HCT116 (cell line): Measurements from ENCODE around the gene HMCN2. TPM values are rescaled to one million over a fixed set of nuclear protein-coding genes. Genes with fewer than 3 reads are reported as not detected.

Experiments used
- ATAC-seq: fragments of 200-7000 bp; cut with Tn5 transposase; 2 replicates; pipeline ENCODE4 v1.9.1; 2020; ENCODE audit warnings: mild to moderate bottlenecking, moderate library complexity
- BruUV-seq: library from RNA; stranded (reverse); fragments of 400-500 nt; replicated peaks from 2 replicates; lab custom pipeline; 2021; lab: Mats Ljungman, UMichigan
- CTCF ChIA-PET: fragments of 300-600 bp; sonication (Branson Sonifier 250); formaldehyde crosslinking; loops from one replicate; lab custom pipeline; 2021; ENCODE audit warnings: antibody characterized with exemption; lab: Charles Lee
- POLR2A ChIA-PET: fragments of 300-600, 350-600 bp; sonication (Branson Sonifier 250); formaldehyde crosslinking; loops from one replicate; lab custom pipeline; 2021; ENCODE audit warnings: antibody characterized with exemption; lab: Charles Lee
- RAD21 ChIA-PET, 2 experiments: fragments of 300-600 bp; sonication (Branson Sonifier 250); formaldehyde crosslinking; loops; one replicate each; lab custom pipeline; 2023; ENCODE audit warnings: low total read pairs in 2 of 2; ENCODE audit not compliant: uncharacterized antibody in 2 of 2, unreplicated experiment in 2 of 2, low non-redundant PET in 1 of 2; lab: Charles Lee
- DNase-seq: peaks from one replicate; pipeline ENCODE4 v3.0.0-alpha.2; 2010; ENCODE audit warnings: low read depth, low spot score
- H2AFZ ChIP-seq: fragments of 200-600 bp; shearing (Covaris generic), sonication (generic); 2 replicates; pipeline ENCODE4 v1.6.1; 2017; ENCODE audit warnings: low read depth, mixed run types, mixed read lengths, antibody characterized with exemption, low read length; ENCODE audit not compliant: poor library complexity, severe bottlenecking
- H3K27ac ChIP-seq: 2 replicates; pipeline ENCODE4 v1.5.1; 2012; ENCODE audit warnings: low read depth, low read length
- H3K27me3 ChIP-seq: fragments of 200-600 bp; sonication (generic); 2 replicates; pipeline ENCODE4 v1.6.1; 2016; ENCODE audit warnings: mixed run types, low read length, mixed read lengths; ENCODE audit not compliant: insufficient read depth
- H3K36me3 ChIP-seq, 2 experiments: fragments of 200-500 bp in 1 of 2; fragments of 200-600 bp in 1 of 2; sonication (Bioruptor generic) in 1 of 2; sonication (generic) in 1 of 2; 2 replicates each; pipeline versions ENCODE4 v1.5.1 to v1.6.1; 2014 to 2016; ENCODE audit warnings: low read length in 2 of 2, inconsistent platforms in 1 of 2, mixed read lengths in 1 of 2, mixed run types in 1 of 2; ENCODE audit not compliant: insufficient read depth in 2 of 2, control insufficient read depth in 1 of 2
- H3K4me1 ChIP-seq, 2 experiments: fragments of 200-600 bp in 1 of 2; sonication (generic) in 1 of 2; 2 replicates each; pipeline versions ENCODE4 v1.5.1 to v1.6.1; 2012 to 2017; ENCODE audit warnings: low read length in 2 of 2, inconsistent platforms in 1 of 2, mild to moderate bottlenecking in 1 of 2, mixed read lengths in 1 of 2, mixed run types in 1 of 2, moderate library complexity in 1 of 2; ENCODE audit not compliant: insufficient read depth in 2 of 2, control insufficient read depth in 1 of 2
- H3K4me2 ChIP-seq: fragments of 200-600 bp; sonication (generic); 2 replicates; pipeline ENCODE4 v1.6.1; 2017; ENCODE audit warnings: mixed run types, low read length, mixed read lengths
- H3K4me3 ChIP-seq, 2 experiments: fragments of 200-600 bp in 1 of 2; sonication (generic) in 1 of 2; replicated peaks in 1 of 2; 2 replicates each; pipeline ENCODE4 v1.5.1; 2011 to 2016; ENCODE audit warnings: low read length in 2 of 2, control low read depth in 1 of 2, low read depth in 1 of 2, mild to moderate bottlenecking in 1 of 2, mixed read lengths in 1 of 2, mixed run types in 1 of 2
- H3K79me2 ChIP-seq: fragments of 200-600 bp; sonication (generic); 2 replicates; pipeline ENCODE4 v1.6.1; 2017; ENCODE audit warnings: mild to moderate bottlenecking, mixed run types, low read length, moderate library complexity, mixed read lengths; ENCODE audit not compliant: insufficient read depth
- H3K9ac ChIP-seq: fragments of 200-600 bp; sonication (generic); 2 replicates; pipeline ENCODE4 v1.6.1; 2016; ENCODE audit warnings: low read length, mixed read lengths
- H3K9me2 ChIP-seq: fragments of 200-600 bp; sonication (generic), shearing (Covaris generic); 2 replicates; pipeline ENCODE4 v1.6.1; 2017; ENCODE audit warnings: mixed run types, mild to moderate bottlenecking, moderate library complexity; ENCODE audit not compliant: insufficient read depth
- H3K9me3 ChIP-seq, 2 experiments: fragments of 200-500 bp in 1 of 2; fragments of 200-600 bp in 1 of 2; sonication (Bioruptor generic) in 1 of 2; sonication (generic) in 1 of 2; 2 replicates each; pipeline ENCODE4 v1.6.1; 2014 to 2017; ENCODE audit warnings: low read length in 2 of 2, mixed read lengths in 2 of 2, inconsistent platforms in 1 of 2, low read depth in 1 of 2, mild to moderate bottlenecking in 1 of 2, mixed run types in 1 of 2, moderate library complexity in 1 of 2; ENCODE audit not compliant: control insufficient read depth in 1 of 2, insufficient read depth in 1 of 2
- H4K20me1 ChIP-seq: fragments of 200-600 bp; sonication (generic), shearing (Covaris generic); 2 replicates; pipeline ENCODE4 v1.6.1; 2017; ENCODE audit warnings: mixed run types, mild to moderate bottlenecking, moderate library complexity; ENCODE audit not compliant: insufficient read depth
- CBX3 ChIP-seq: IDR thresholded peaks from 2 replicates; pipeline ENCODE4 v1.6.1; 2012; ENCODE audit warnings: low read depth
- CEBPB ChIP-seq: IDR thresholded peaks from 2 replicates; pipeline ENCODE4 v1.6.1; 2012; ENCODE audit warnings: low read depth
- CTCF ChIP-seq, 3 experiments: fragments of 200-600 bp in 1 of 3; sonication (generic) in 1 of 3; IDR thresholded peaks in 2 of 3; conservative IDR thresholded peaks in 1 of 3; 2 replicates each; pipeline ENCODE4 v1.5.1; 2012 to 2017; ENCODE audit warnings: low read depth in 2 of 3, low read length in 2 of 3, antibody characterized with exemption in 1 of 3, borderline replicate concordance in 1 of 3, control low read depth in 1 of 3, mild to moderate bottlenecking in 1 of 3, mixed read lengths in 1 of 3, mixed run types in 1 of 3, moderate library complexity in 1 of 3; ENCODE audit not compliant: insufficient read depth in 1 of 3
- EGR1 ChIP-seq: IDR thresholded peaks from 2 replicates; pipeline ENCODE4 v1.6.1; 2012; ENCODE audit warnings: low read depth
- JUND ChIP-seq: IDR thresholded peaks from 2 replicates; pipeline ENCODE4 v1.6.1; 2012
- POLR2A ChIP-seq: IDR thresholded peaks from 2 replicates; pipeline ENCODE4 v1.7.0; 2011; ENCODE audit warnings: borderline replicate concordance; ENCODE audit not compliant: insufficient read depth, insufficient read length; ENCODE audit errors: extremely low read depth
- POLR2AphosphoS5 ChIP-seq: IDR thresholded peaks from 2 replicates; pipeline ENCODE4 v1.6.1; 2011; ENCODE audit warnings: mild to moderate bottlenecking, low read depth, low read length, moderate library complexity
- RAD21 ChIP-seq: IDR thresholded peaks from 2 replicates; pipeline ENCODE4 v1.6.1; 2012; ENCODE audit warnings: low read depth, mild to moderate bottlenecking
- REST ChIP-seq: IDR thresholded peaks from 2 replicates; pipeline ENCODE4 v1.6.1; 2012; ENCODE audit warnings: low read depth
- SIN3A ChIP-seq: IDR thresholded peaks from 2 replicates; pipeline ENCODE4 v1.6.1; 2012; ENCODE audit warnings: low read depth
- SP1 ChIP-seq: IDR thresholded peaks from 2 replicates; pipeline ENCODE4 v1.6.1; 2012; ENCODE audit warnings: low read depth
- SRF ChIP-seq: IDR thresholded peaks from 2 replicates; pipeline ENCODE4 v1.6.1; 2012; ENCODE audit warnings: low read depth
- TCF7L2 ChIP-seq: IDR thresholded peaks from 2 replicates; pipeline ENCODE4 v1.7.0; 2011; ENCODE audit warnings: borderline replicate concordance, inconsistent platforms; ENCODE audit not compliant: insufficient read depth, insufficient read length; ENCODE audit errors: extremely low read depth
- YY1 ChIP-seq: IDR thresholded peaks from 2 replicates; pipeline ENCODE4 v1.6.1; 2011; ENCODE audit warnings: low read length, low read depth, moderate library complexity, mild to moderate bottlenecking; ENCODE audit not compliant: insufficient replicate concordance; ENCODE audit errors: extremely low read depth
- ZFX ChIP-seq: fragments of 450-650 bp; IDR thresholded peaks from 2 replicates; pipeline ENCODE4 v1.6.1; 2017
- ZNF274 ChIP-seq: fragments of 200-500 bp; sonication (Bioruptor generic); IDR thresholded peaks from 2 replicates; pipeline ENCODE4 v1.6.1; 2014; ENCODE audit warnings: mild to moderate bottlenecking, low read depth, low read length, inconsistent platforms
- intact Hi-C: fragments of 100-400 bp; cut with micrococcal nuclease; formaldehyde crosslinking; loops from 2 replicates; pipeline ENCODE4 v1.10.0; 2022
- total RNA-seq: library from RNA; stranded (reverse); gene quantifications from one replicate; pipeline ENCODE4 v1.2.1, GENCODE V29; 2021; ENCODE audit not compliant: unreplicated experiment
- TF ChIP-seq, protein P1 (sequence below): IDR thresholded peaks from 2 replicates; pipeline ENCODE4 v1.6.1; 2012
- TF ChIP-seq, protein P2 (sequence below): IDR thresholded peaks from 2 replicates; pipeline ENCODE4 v1.6.1; 2011; ENCODE audit warnings: mild to moderate bottlenecking, low read length, moderate library complexity; ENCODE audit not compliant: insufficient replicate concordance; ENCODE audit errors: extremely low read depth

The HMCN2 gene
- total RNA-seq, 1 experiment from 2014 or later: 0.22 TPM

DNA sequence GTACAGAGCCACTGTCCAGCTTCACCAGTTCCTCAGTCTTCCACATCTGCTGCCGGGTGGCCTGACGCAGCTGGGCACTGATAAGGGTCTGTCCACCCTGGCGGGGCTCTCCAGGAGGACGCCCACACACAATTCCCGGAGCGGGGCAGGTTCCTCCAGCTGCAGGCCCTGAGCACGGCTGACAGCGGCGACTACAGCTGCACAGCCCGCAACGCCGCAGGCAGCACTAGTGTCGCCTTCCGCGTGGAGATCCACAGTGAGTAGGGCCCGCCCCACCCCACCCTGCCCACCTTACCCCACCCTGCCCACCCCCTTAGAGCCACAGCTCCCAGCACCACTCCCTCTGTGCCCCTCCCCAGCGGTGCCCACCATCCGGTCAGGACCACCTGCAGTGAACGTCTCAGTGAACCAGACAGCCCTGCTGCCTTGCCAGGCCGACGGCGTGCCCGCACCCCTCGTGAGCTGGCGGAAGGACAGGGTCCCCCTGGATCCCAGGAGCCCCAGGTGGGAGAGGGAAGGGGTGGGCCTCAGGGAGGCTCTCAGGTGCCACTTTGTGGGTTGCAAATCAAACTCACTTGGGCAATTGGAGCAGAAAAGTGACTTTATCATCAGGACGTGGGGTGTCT is 130.4 kb downstream of the HMCN2 start:
- H2AFZ ChIP-seq: no peak overlapping the region
- intact Hi-C loops: no loop called here
- H3K4me1 ChIP-seq: peaks cover 0 to 5% of the 10 kb centered on the region in 2 experiments; a peak in 2 of 4 replicates

More for the DNA sequence above, 130.4 kb downstream of the HMCN2 start:
- TF ChIP-seq SP1 (no peak), POLR2A (no peak), CEBPB (no peak), CBX3 (no peak), CTCF (IDR thresholded peaks at IDR 0.05 in 2 of 3, conservative IDR thresholded peaks at IDR 0.05 in 1 of 3; ENCODE audit: borderline replicate concordance in 1 of 3, insufficient read depth in 1 of 3, low read depth in 2 of 3, low read length in 2 of 3) (no peak), YY1 (no peak), TCF7L2 (no peak), EGR1 (no peak), POLR2AphosphoS5 (no peak), JUND (no peak), SIN3A (no peak), RAD21 (no peak), ZNF274 (no peak), SRF (no peak), REST (no peak), ZFX (no peak)
- TF ChIP-seq, protein P1, sequence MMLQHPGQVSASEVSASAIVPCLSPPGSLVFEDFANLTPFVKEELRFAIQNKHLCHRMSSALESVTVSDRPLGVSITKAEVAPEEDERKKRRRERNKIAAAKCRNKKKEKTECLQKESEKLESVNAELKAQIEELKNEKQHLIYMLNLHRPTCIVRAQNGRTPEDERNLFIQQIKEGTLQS: no peak
- TF ChIP-seq, protein P2, sequence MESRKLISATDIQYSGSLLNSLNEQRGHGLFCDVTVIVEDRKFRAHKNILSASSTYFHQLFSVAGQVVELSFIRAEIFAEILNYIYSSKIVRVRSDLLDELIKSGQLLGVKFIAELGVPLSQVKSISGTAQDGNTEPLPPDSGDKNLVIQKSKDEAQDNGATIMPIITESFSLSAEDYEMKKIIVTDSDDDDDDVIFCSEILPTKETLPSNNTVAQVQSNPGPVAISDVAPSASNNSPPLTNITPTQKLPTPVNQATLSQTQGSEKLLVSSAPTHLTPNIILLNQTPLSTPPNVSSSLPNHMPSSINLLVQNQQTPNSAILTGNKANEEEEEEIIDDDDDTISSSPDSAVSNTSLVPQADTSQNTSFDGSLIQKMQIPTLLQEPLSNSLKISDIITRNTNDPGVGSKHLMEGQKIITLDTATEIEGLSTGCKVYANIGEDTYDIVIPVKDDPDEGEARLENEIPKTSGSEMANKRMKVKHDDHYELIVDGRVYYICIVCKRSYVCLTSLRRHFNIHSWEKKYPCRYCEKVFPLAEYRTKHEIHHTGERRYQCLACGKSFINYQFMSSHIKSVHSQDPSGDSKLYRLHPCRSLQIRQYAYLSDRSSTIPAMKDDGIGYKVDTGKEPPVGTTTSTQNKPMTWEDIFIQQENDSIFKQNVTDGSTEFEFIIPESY: no peak
- TF ChIP-seq, all 23 proteins: peak for 0
- ChIA-PET CTCF (no interaction called here), RAD21 (no interaction called here), POLR2A (no interaction called here)
- H4K20me1 ChIP-seq: no peaks in the 10 kb centered on the region
- no peaks in the 10 kb centered on the region for H3K9me2 ChIP-seq
- H3K36me3 ChIP-seq: no peaks in the 10 kb centered on the region
- H3K4me3 ChIP-seq: no peak overlapping the region
- H3K79me2 ChIP-seq: no peaks in the 10 kb centered on the region
- DNase-seq: no peak
- H3K9ac ChIP-seq: no peak overlapping the region
- no TSS peak for BruUV-seq
- H3K9me3 ChIP-seq: no peaks in the 10 kb centered on the region
- H3K4me2 ChIP-seq: no peak overlapping the region
- H3K27me3 ChIP-seq: no peaks in the 10 kb centered on the region
- no peak overlapping the region for H3K27ac ChIP-seq
- no peak for ATAC-seq
